H1 (cell line): ENCODE data around the gene TEKT5. TPM values are rescaled to one million over a fixed set of nuclear protein-coding genes. Genes with fewer than 3 reads are reported as not detected.

ENCODE experiments used
- CTCF ChIA-PET: fragments of 300-600 bp; sonication (Branson Sonifier 250); formaldehyde crosslinking; loops from one replicate; lab custom pipeline; 2021; ENCODE audit not compliant: partially characterized antibody; lab: Charles Lee
- POLR2A ChIA-PET: fragments of 300-600 bp; sonication (Branson Sonifier 250); formaldehyde crosslinking; loops from one replicate; lab custom pipeline; 2021; ENCODE audit warnings: inconsistent platforms; ENCODE audit not compliant: partially characterized antibody; lab: Charles Lee
- DNase-seq, 2 experiments: peaks; one replicate each; pipeline versions ENCODE4 v3.0.0 to v3.0.0-alpha.2; 2010 to 2022; ENCODE audit warnings: low spot score in 2 of 2, low read depth in 1 of 2, mixed read lengths in 1 of 2
- FAIRE-seq: peaks from 2 replicates; lab custom pipeline; 2011; peaks lifted over from hg19 to GRCh38; lab: Jason Lieb, UNC
- H2AFZ ChIP-seq: 2 replicates; pipeline ENCODE4 v1.8.1; 2012; ENCODE audit warnings: low read length, inconsistent platforms
- H2AK5ac ChIP-seq: 2 replicates; pipeline ENCODE4 v1.6.1; 2013; ENCODE audit warnings: low read depth, low read length
- H2BK120ac ChIP-seq: replicated peaks from 2 replicates; pipeline ENCODE3; 2013; ENCODE audit warnings: low read depth, low read length, inconsistent platforms
- H2BK12ac ChIP-seq: 2 replicates; pipeline ENCODE4 v1.6.1; 2013; ENCODE audit warnings: low read depth, low read length
- H2BK15ac ChIP-seq: 2 replicates; pipeline ENCODE4 v1.6.1; 2013; ENCODE audit warnings: low read length
- H2BK20ac ChIP-seq: 2 replicates; pipeline ENCODE4 v1.6.1; 2013; ENCODE audit warnings: low read length
- H2BK5ac ChIP-seq: 2 replicates; pipeline ENCODE4 v1.6.1; 2013; ENCODE audit warnings: low read depth, low read length
- H3K14ac ChIP-seq: 2 replicates; pipeline ENCODE4 v1.6.1; 2013; ENCODE audit warnings: inconsistent platforms; ENCODE audit not compliant: insufficient read length
- H3K18ac ChIP-seq: 2 replicates; pipeline ENCODE4 v1.6.1; 2013; ENCODE audit warnings: low read length; ENCODE audit errors: extremely low read depth
- H3K23ac ChIP-seq: 2 replicates; pipeline ENCODE4 v1.6.1; 2013; ENCODE audit warnings: inconsistent platforms; ENCODE audit not compliant: insufficient read length
- H3K23me2 ChIP-seq: 2 replicates; pipeline ENCODE4 v1.6.1; 2013; ENCODE audit warnings: low read depth, low read length
- H3K27ac ChIP-seq: 2 replicates; pipeline ENCODE4 v1.6.1; 2011; ENCODE audit warnings: low read depth, low read length, inconsistent platforms
- H3K27me3 ChIP-seq, 4 experiments: replicated peaks in 1 of 4; 1 replicate in 1 of 4; 2 replicates in 3 of 4; pipeline versions ENCODE4 v1.6.1 to v1.8.1; 2011 to 2013; ENCODE audit warnings: low read length in 3 of 4, mild to moderate bottlenecking in 3 of 4, inconsistent platforms in 2 of 4, mixed read lengths in 2 of 4, moderate library complexity in 1 of 4; ENCODE audit not compliant: control insufficient read depth in 3 of 4, insufficient read depth in 3 of 4; ENCODE audit errors: extremely low read depth in 1 of 4
- H3K36me3 ChIP-seq, 4 experiments: 2 replicates each; pipeline versions ENCODE4 v1.6.1 to v1.8.1; 2011 to 2013; ENCODE audit warnings: mild to moderate bottlenecking in 4 of 4, low read length in 3 of 4, moderate library complexity in 2 of 4, control low read depth in 1 of 4, inconsistent platforms in 1 of 4; ENCODE audit not compliant: insufficient read depth in 4 of 4, control insufficient read depth in 2 of 4
- H3K4ac ChIP-seq: replicated peaks from 2 replicates; pipeline ENCODE3; 2013; ENCODE audit warnings: low read length, low read depth, mixed read lengths, inconsistent platforms; ENCODE audit not compliant: insufficient read length
- H3K4me1 ChIP-seq, 4 experiments: replicated peaks in 1 of 4; 1 replicate in 1 of 4; 2 replicates in 3 of 4; pipeline versions ENCODE4 v1.6.1 to v1.8.1; 2011 to 2013; ENCODE audit warnings: low read length in 3 of 4, inconsistent platforms in 2 of 4, mixed read lengths in 1 of 4; ENCODE audit not compliant: insufficient read depth in 4 of 4, control insufficient read depth in 3 of 4
- H3K4me2 ChIP-seq, 2 experiments: 2 replicates each; pipeline versions ENCODE4 v1.6.1 to v1.8.1; 2011 to 2013; ENCODE audit warnings: low read depth in 2 of 2, low read length in 2 of 2, control low read depth in 1 of 2, inconsistent platforms in 1 of 2, mild to moderate bottlenecking in 1 of 2; ENCODE audit not compliant: insufficient read depth in 1 of 2
- H3K4me3 ChIP-seq, 4 experiments: fragments of 200-600, 300-600 bp in 1 of 4; sonication (generic), shearing (Covaris generic), sonication (Bioruptor Twin) in 1 of 4; 2 replicates each; pipeline versions ENCODE4 v1.5.1 to v1.8.1; 2011 to 2016; ENCODE audit warnings: low read length in 4 of 4, low read depth in 3 of 4, control low read depth in 2 of 4, inconsistent platforms in 2 of 4, mild to moderate bottlenecking in 2 of 4, mixed read lengths in 1 of 4, moderate library complexity in 1 of 4; ENCODE audit not compliant: insufficient read depth in 2 of 4; ENCODE audit errors: extremely low read depth in 1 of 4
- H3K56ac ChIP-seq: replicated peaks from 2 replicates; pipeline ENCODE3; 2013; ENCODE audit warnings: low read depth, mild to moderate bottlenecking, mixed read lengths, low read length, inconsistent platforms; ENCODE audit not compliant: insufficient read length
- H3K79me1 ChIP-seq: 2 replicates; pipeline ENCODE4 v1.6.1; 2013; ENCODE audit warnings: low read depth, low read length, control low read depth
- H3K79me2 ChIP-seq, 2 experiments: 2 replicates each; pipeline versions ENCODE4 v1.6.1 to v1.8.1; 2012 to 2013; ENCODE audit warnings: low read length in 2 of 2, mild to moderate bottlenecking in 2 of 2, inconsistent platforms in 1 of 2; ENCODE audit not compliant: insufficient read depth in 2 of 2, control insufficient read depth in 1 of 2
- H3K9ac ChIP-seq, 4 experiments: replicated peaks in 1 of 4; 1 replicate in 1 of 4; 2 replicates in 3 of 4; pipeline versions ENCODE4 v1.6.1 to v1.8.1; 2011 to 2013; ENCODE audit warnings: low read depth in 3 of 4, low read length in 3 of 4, control low read depth in 2 of 4, mild to moderate bottlenecking in 2 of 4, moderate library complexity in 2 of 4, inconsistent platforms in 1 of 4; ENCODE audit errors: extremely low read depth in 1 of 4
- H3K9me3 ChIP-seq, 2 experiments: 2 replicates each; pipeline versions ENCODE4 v1.6.1 to v1.8.1; 2012 to 2013; ENCODE audit warnings: mild to moderate bottlenecking in 2 of 2, moderate library complexity in 2 of 2, control low read depth in 1 of 2, inconsistent platforms in 1 of 2, low read depth in 1 of 2, low read length in 1 of 2, mixed read lengths in 1 of 2; ENCODE audit not compliant: insufficient read depth in 2 of 2
- H4K20me1 ChIP-seq, 2 experiments: replicated peaks in 1 of 2; 2 replicates each; pipeline versions ENCODE3 to v1.8.1; 2011 to 2013; ENCODE audit warnings: inconsistent platforms in 2 of 2, low read length in 2 of 2, mild to moderate bottlenecking in 1 of 2; ENCODE audit not compliant: insufficient read depth in 2 of 2, control insufficient read depth in 1 of 2
- H4K5ac ChIP-seq: 2 replicates; pipeline ENCODE4 v1.6.1; 2013; ENCODE audit warnings: low read length, low read depth, mixed read lengths, inconsistent platforms; ENCODE audit not compliant: insufficient read length
- H4K8ac ChIP-seq: 2 replicates; pipeline ENCODE4 v1.8.0; 2013; ENCODE audit warnings: mild to moderate bottlenecking, moderate library complexity, low read length, inconsistent platforms; ENCODE audit not compliant: insufficient read depth; ENCODE audit errors: extremely low read depth
- H4K91ac ChIP-seq: replicated peaks from 2 replicates; pipeline ENCODE3; 2013; ENCODE audit warnings: low read length, mixed read lengths, inconsistent platforms; ENCODE audit not compliant: insufficient read length
- BCL11A ChIP-seq, 2 experiments: IDR thresholded peaks; one replicate each; pipeline ENCODE4 v1.6.1; 2011; ENCODE audit warnings: low read depth in 2 of 2, low read length in 2 of 2, mild to moderate bottlenecking in 2 of 2
- CREB1 ChIP-seq: IDR thresholded peaks from 2 replicates; pipeline ENCODE4 v1.6.1; 2012; ENCODE audit warnings: inconsistent platforms
- GABPA ChIP-seq: IDR thresholded peaks from 2 replicates; pipeline ENCODE4 v1.6.1; 2011; ENCODE audit warnings: mild to moderate bottlenecking, low read length, moderate library complexity, borderline replicate concordance; ENCODE audit not compliant: insufficient read depth
- JUN ChIP-seq: IDR thresholded peaks from 2 replicates; pipeline ENCODE4 v1.6.1; 2011; ENCODE audit warnings: low read depth, mild to moderate bottlenecking, improper control_type of control experiment, low read length
- JUND ChIP-seq: IDR thresholded peaks from 2 replicates; pipeline ENCODE4 v1.6.1; 2011; ENCODE audit warnings: mild to moderate bottlenecking, improper control_type of control experiment, low read length
- KDM4A ChIP-seq: IDR thresholded peaks from one replicate; pipeline ENCODE4 v1.7.1; 2012; ENCODE audit warnings: low read depth, mild to moderate bottlenecking, moderate library complexity, low read length, inconsistent platforms; ENCODE audit not compliant: severe bottlenecking
- MAFK ChIP-seq: IDR thresholded peaks from 2 replicates; pipeline ENCODE4 v1.6.1; 2012; ENCODE audit warnings: low read depth, mild to moderate bottlenecking, improper control_type of control experiment, low read length
- RFX5 ChIP-seq: IDR thresholded peaks from 2 replicates; pipeline ENCODE4 v1.6.1; 2011; ENCODE audit warnings: low read depth, low read length, improper control_type of control experiment, borderline replicate concordance
- SAP30 ChIP-seq: fragments of 300-600 bp; sonication (generic); IDR thresholded peaks from 2 replicates; pipeline ENCODE4 v1.7.1; 2012; ENCODE audit warnings: low read length, moderate library complexity, mild to moderate bottlenecking, inconsistent platforms; ENCODE audit not compliant: insufficient read depth, insufficient replicate concordance
- SIX5 ChIP-seq: IDR thresholded peaks from 2 replicates; pipeline ENCODE4 v1.6.1; 2011; ENCODE audit warnings: mild to moderate bottlenecking, low read depth, low read length
- SP4 ChIP-seq: IDR thresholded peaks from 2 replicates; pipeline ENCODE4 v1.6.1; 2012; ENCODE audit warnings: low read length, inconsistent platforms
- WGBS, 2 experiments: shearing (Covaris generic) in 1 of 2; methylation state at CpG; one replicate each; pipeline versions ENCODE4 v1.1.6 to v1.1.7; 2013 to 2015; ENCODE audit warnings: low lambda C conversion rate in 2 of 2, mixed read lengths in 2 of 2, inconsistent platforms in 1 of 2, low coverage in 1 of 2, missing lambda C conversion rate in 1 of 2; ENCODE audit not compliant: insufficient replicate concordance in 2 of 2, insufficient coverage in 1 of 2, insufficient read length in 1 of 2; ENCODE audit errors: extremely low coverage in 1 of 2, missing lambda C conversion rate in 1 of 2; 5-methylcytosine and 5-hydroxymethylcytosine counted together
- polyA plus RNA-seq, 7 experiments: library from polyadenylated mRNA; depleted of rRNA in 3 of 7; stranded (reverse) in 5 of 7; unstranded in 2 of 7; fragments of >200 nt in 5 of 7; fragments of 200-250 nt in 2 of 7; gene quantifications; 1 replicate in 5 of 7; 2 replicates in 1 of 7; 4 replicates in 1 of 7; pipeline versions ENCODE4 v1.2.1 to v1.2.3, GENCODE V29; 2011 to 2013; ENCODE audit warnings: missing spikeins in 2 of 7, mixed read lengths in 2 of 7
- total RNA-seq: library from RNA; stranded (reverse); fragmentation: NEBNext Ultra II Directional; extraction: Animal tissue kit (Norgen Biotek cat#: 25700); gene quantifications from 2 replicates; pipeline ENCODE4 v1.2.1, GENCODE V29; 2021
- TF ChIP-seq, protein P1 (sequence below): IDR thresholded peaks from 2 replicates; pipeline ENCODE4 v1.6.1; 2012; ENCODE audit warnings: low read length, inconsistent platforms

The TEKT5 gene
- total and polyA plus RNA-seq, 2 of the 8 experiments (the other 6 are each of a cell fraction or from before 2014, with no cell fraction given) = 0.95 TPM; not detected in 1

DNA sequence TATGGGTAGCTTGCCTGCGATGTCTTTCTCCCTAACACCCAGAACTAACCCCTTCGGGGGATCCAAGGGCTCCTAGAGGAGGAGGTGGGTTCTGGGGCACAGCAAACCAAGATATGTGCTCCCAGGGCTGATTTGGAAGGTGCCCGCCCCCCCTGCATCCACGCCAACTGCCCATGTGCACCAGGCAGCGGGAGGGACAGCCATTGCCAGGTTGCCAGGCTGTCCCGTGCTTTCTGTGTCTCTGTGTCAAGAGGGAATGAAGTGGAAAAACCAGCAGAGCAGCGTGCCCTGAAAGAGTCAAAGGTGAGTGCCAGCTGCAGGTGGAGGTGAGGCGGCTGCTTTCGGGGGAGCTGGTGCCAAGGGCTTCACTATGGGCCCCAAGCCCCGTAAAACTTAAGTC, 6.4 kb downstream of the TEKT5 start:
- Histone ChIP-seq H2BK5ac (no peak overlapping the region), H4K8ac (no peak overlapping the region), H2BK120ac (no peak overlapping the region), H3K9ac (no peak overlapping the region), H3K56ac (no peak overlapping the region), H2BK15ac (no peak overlapping the region), H4K91ac (no peak overlapping the region), H3K27ac (no peak overlapping the region), H4K20me1 (no peaks in the 10 kb centered on the region), H3K79me2 (no peaks in the 10 kb centered on the region), H3K23ac (no peak overlapping the region), H2BK12ac (no peak overlapping the region), H2AK5ac (no peak overlapping the region), H3K79me1 (no peaks in the 10 kb centered on the region), H3K18ac (no peak overlapping the region), H3K27me3 (no peaks in the 10 kb centered on the region), H4K5ac (no peak overlapping the region), H3K23me2 (no peaks in the 10 kb centered on the region), H3K4ac (no peak overlapping the region), H3K4me1 (no peaks in the 10 kb centered on the region; a peak in 2 of 7 replicates), H3K4me3 (no peak overlapping the region), H3K9me3 (0 out of 4 replicates have a peak, but pooled peaks cover 0 to 2% of the 10 kb centered on the region in 2 experiments), H3K36me3 (no peaks in the 10 kb centered on the region), H3K14ac (no peak overlapping the region), H2BK20ac (no peak overlapping the region), H2AFZ (no peak overlapping the region), H3K4me2 (no peak overlapping the region)
- CTCF ChIA-PET = interaction anchor here (0.6 to 0.9 kb wide), 2 partner anchors 12 to 87 kb away, joined by 3 read pairs; no protein-coding TSS in a partner anchor
- POLR2A ChIA-PET = interaction anchor here (0.7 kb wide), 1 partner anchor 18 kb away, joined by 3 read pairs; no protein-coding TSS in a partner anchor
- DNase-seq = no peak
- 91% methylated on average over 9 of the region's 10 CpGs; no CpG with 5 or more reads in 1 of the 2 experiments for WGBS, 2 experiments
- no peak for FAIRE-seq
- TF ChIP-seq MAFK = no peak
- no peak for TF ChIP-seq SP4
- TF ChIP-seq BCL11A (IDR thresholded peaks at IDR 0.05; ENCODE audit: low read depth in 2 of 2, low read length in 2 of 2) = no peak
- no peak for TF ChIP-seq RFX5
- TF ChIP-seq JUN = no peak
- TF ChIP-seq GABPA = no peak
- TF ChIP-seq JUND = no peak
- TF ChIP-seq SAP30 = no peak
- TF ChIP-seq, protein P1, sequence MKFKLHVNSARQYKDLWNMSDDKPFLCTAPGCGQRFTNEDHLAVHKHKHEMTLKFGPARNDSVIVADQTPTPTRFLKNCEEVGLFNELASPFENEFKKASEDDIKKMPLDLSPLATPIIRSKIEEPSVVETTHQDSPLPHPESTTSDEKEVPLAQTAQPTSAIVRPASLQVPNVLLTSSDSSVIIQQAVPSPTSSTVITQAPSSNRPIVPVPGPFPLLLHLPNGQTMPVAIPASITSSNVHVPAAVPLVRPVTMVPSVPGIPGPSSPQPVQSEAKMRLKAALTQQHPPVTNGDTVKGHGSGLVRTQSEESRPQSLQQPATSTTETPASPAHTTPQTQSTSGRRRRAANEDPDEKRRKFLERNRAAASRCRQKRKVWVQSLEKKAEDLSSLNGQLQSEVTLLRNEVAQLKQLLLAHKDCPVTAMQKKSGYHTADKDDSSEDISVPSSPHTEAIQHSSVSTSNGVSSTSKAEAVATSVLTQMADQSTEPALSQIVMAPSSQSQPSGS = no peak
- TF ChIP-seq SIX5 = no peak
- TF ChIP-seq KDM4A = no peak
- no peak for TF ChIP-seq CREB1
- TF ChIP-seq, all 59 proteins: peak for 0
